Endothelial cell (in vitro differentiated cells): Measurements from ENCODE around the gene DLGAP3. TPM values are rescaled to one million over a fixed set of nuclear protein-coding genes. Genes with fewer than 3 reads are reported as not detected.
A peak's percentile ranks its signal among the peaks of the same experiment; 100 is the strongest.

Experiments
- DNase-seq: peaks from one replicate; pipeline ENCODE4 v3.0.0; 2021; ENCODE audit warnings: low spot score
- H3K27ac Mint-ChIP-seq: one replicate; pipeline ENCODE4 v1.8.0; 2021; ENCODE audit warnings: mixed read lengths, inconsistent platforms; ENCODE audit not compliant: unreplicated experiment
- H3K27me3 Mint-ChIP-seq: one replicate; pipeline ENCODE4 v1.8.0; 2021; ENCODE audit warnings: mild to moderate bottlenecking, moderate library complexity, mixed read lengths, inconsistent platforms; ENCODE audit not compliant: unreplicated experiment
- H3K36me3 Mint-ChIP-seq: one replicate; pipeline ENCODE4 v1.8.0; 2021; ENCODE audit warnings: mild to moderate bottlenecking, low read depth, mixed read lengths, inconsistent platforms; ENCODE audit not compliant: unreplicated experiment
- H3K4me1 Mint-ChIP-seq: one replicate; pipeline ENCODE4 v1.8.0; 2021; ENCODE audit warnings: mild to moderate bottlenecking, mixed read lengths, inconsistent platforms; ENCODE audit not compliant: unreplicated experiment
- H3K4me3 Mint-ChIP-seq: one replicate; pipeline ENCODE4 v1.8.0; 2021; ENCODE audit warnings: mild to moderate bottlenecking, mixed read lengths, inconsistent platforms; ENCODE audit not compliant: unreplicated experiment
- H3K9me3 Mint-ChIP-seq: one replicate; pipeline ENCODE4 v1.8.0; 2021; ENCODE audit warnings: mixed read lengths, inconsistent platforms; ENCODE audit not compliant: unreplicated experiment
- CTCF ChIP-seq: fragments of 200-600 bp; sonication (generic); IDR thresholded peaks from one replicate; pipeline ENCODE4 v1.5.0; 2021; ENCODE audit warnings: antibody characterized with exemption; ENCODE audit not compliant: unreplicated experiment
- total RNA-seq: library from RNA; stranded (reverse); fragmentation: NEBNext Ultra II Directional; extraction: Animal tissue kit (Norgen Biotek cat#: 25700); gene quantifications from one replicate; pipeline ENCODE4 v1.2.1, GENCODE V29; 2021; ENCODE audit not compliant: unreplicated experiment

The DLGAP3 gene
- total RNA-seq, 1 donor from 2014 or later, result 9.1 TPM

GRCh38 chr1:34829250-34829649, 100.2 kb downstream of the DLGAP3 start:
- peaks cover 72% of the 10 kb centered on the region for H3K4me1 Mint-ChIP-seq
- no peak overlapping the region for H3K4me3 Mint-ChIP-seq
- no peaks in the 10 kb centered on the region for H3K9me3 Mint-ChIP-seq
- H3K27me3 Mint-ChIP-seq, result peaks cover 3% of the 10 kb centered on the region
- no peak overlapping the region for H3K27ac Mint-ChIP-seq
- TF ChIP-seq CTCF, result no peak
- DNase-seq, result no peak
- H3K36me3 Mint-ChIP-seq, result no peaks in the 10 kb centered on the region

- Mint-ChIP-seq H3K9me3 (no peaks in the 10 kb centered on the region), H3K36me3 (no peaks in the 10 kb centered on the region), H3K4me3 (no peak overlapping the region), H3K27ac (peak overlapping the region; percentile 57), H3K4me1 (peaks cover 71% of the 10 kb centered on the region), H3K27me3 (peaks cover 5% of the 10 kb centered on the region)
- no peak for TF ChIP-seq CTCF
- DNase-seq, result no peak
Measured at GRCh38 chr1:34828611-34829010, 100.8 kb downstream of the DLGAP3 start.

GRCh38 chr1:34827341-34827941, 102.0 kb downstream of the DLGAP3 start:
- no peak overlapping the region for H3K27ac Mint-ChIP-seq
- no peak for TF ChIP-seq CTCF
- H3K4me3 Mint-ChIP-seq, result peak overlapping the region; percentile 5
- DNase-seq, result no peak
- H3K27me3 Mint-ChIP-seq, result peaks cover 5% of the 10 kb centered on the region
- H3K36me3 Mint-ChIP-seq, result no peaks in the 10 kb centered on the region
- H3K4me1 Mint-ChIP-seq, result peaks cover 64% of the 10 kb centered on the region
- no peaks in the 10 kb centered on the region for H3K9me3 Mint-ChIP-seq

- Mint-ChIP-seq H3K36me3 (no peaks in the 10 kb centered on the region), H3K4me3 (no peak overlapping the region), H3K4me1 (peaks cover 49% of the 10 kb centered on the region), H3K27ac (peak overlapping the region; percentile 92), H3K27me3 (peaks cover 2% of the 10 kb centered on the region), H3K9me3 (no peaks in the 10 kb centered on the region)
- peak; percentile 51 for DNase-seq
- TF ChIP-seq CTCF, result no peak
Measured at GRCh38 chr1:34825455-34826091, 103.9 kb downstream of the DLGAP3 start.

- Mint-ChIP-seq H3K9me3 (no peaks in the 10 kb centered on the region), H3K27ac (peak overlapping the region; percentile 92), H3K4me1 (peaks cover 48% of the 10 kb centered on the region), H3K36me3 (no peaks in the 10 kb centered on the region), H3K4me3 (peak overlapping the region; percentile 14), H3K27me3 (peaks cover 2% of the 10 kb centered on the region)
- no peak for TF ChIP-seq CTCF
- no peak for DNase-seq
Measured at GRCh38 chr1:34824817-34825454, 104.5 kb downstream of the DLGAP3 start.
